MM.1S (cell line): ENCODE measurements around the gene FHL1.

Experiments
- DNase-seq: peaks from one replicate; pipeline ENCODE4 v3.0.0-alpha.2; 2015
- H2AFZ ChIP-seq: fragments of 300-600 bp; sonication (generic); 2 replicates; pipeline ENCODE4 v1.6.0; 2016; ENCODE audit warnings: antibody characterized with exemption, low read length
- H3F3A ChIP-seq: fragments of 300-600 bp; sonication (generic); 2 replicates; pipeline ENCODE4 v1.6.1; 2016; ENCODE audit warnings: mild to moderate bottlenecking, antibody characterized with exemption, low read length, moderate library complexity, mixed read lengths; ENCODE audit not compliant: insufficient read depth
- H3K27ac ChIP-seq: fragments of 300-600 bp; sonication (generic); 2 replicates; pipeline ENCODE4 v1.5.1; 2016; ENCODE audit warnings: mild to moderate bottlenecking, low read length
- H3K27me3 ChIP-seq: fragments of 300-600 bp; sonication (generic); replicated peaks from 2 replicates; pipeline ENCODE4 v1.6.0; 2016; ENCODE audit warnings: low read length; ENCODE audit not compliant: insufficient read depth
- H3K36me3 ChIP-seq: fragments of 300-600 bp; sonication (generic); replicated peaks from 2 replicates; pipeline ENCODE4 v1.6.1; 2016; ENCODE audit warnings: mild to moderate bottlenecking, low read length, mixed read lengths; ENCODE audit not compliant: insufficient read depth
- H3K4me1 ChIP-seq: fragments of 300-600 bp; sonication (generic); 2 replicates; pipeline ENCODE4 v1.6.1; 2016; ENCODE audit warnings: low read length, mixed read lengths
- H3K4me2 ChIP-seq: fragments of 300-600 bp; sonication (generic); 2 replicates; pipeline ENCODE4 v1.6.0; 2016; ENCODE audit warnings: low read depth, low read length
- H3K4me3 ChIP-seq: fragments of 300-600 bp; sonication (generic); 2 replicates; pipeline ENCODE4 v1.5.1; 2016; ENCODE audit warnings: low read length, mixed read lengths
- H3K79me2 ChIP-seq: fragments of 300-600 bp; sonication (generic); 2 replicates; pipeline ENCODE4 v1.6.1; 2016; ENCODE audit warnings: mixed run types, low read length, mixed read lengths
- H3K9ac ChIP-seq: fragments of 300-600 bp; sonication (generic); 2 replicates; pipeline ENCODE4 v1.6.1; 2016; ENCODE audit warnings: low read length, mixed read lengths
- H3K9me2 ChIP-seq: fragments of 300-600 bp; sonication (generic); replicated peaks from 2 replicates; pipeline ENCODE4 v1.6.1; 2016; ENCODE audit warnings: mild to moderate bottlenecking, low read length, mixed read lengths; ENCODE audit not compliant: insufficient read depth
- H3K9me3 ChIP-seq: fragments of 300-600 bp; sonication (generic); replicated peaks from 2 replicates; pipeline ENCODE4 v1.6.1; 2016; ENCODE audit warnings: mild to moderate bottlenecking, low read length, mixed read lengths; ENCODE audit not compliant: insufficient read depth
- H4K20me1 ChIP-seq: fragments of 300-600 bp; sonication (generic); 2 replicates; pipeline ENCODE4 v1.6.1; 2016; ENCODE audit warnings: mild to moderate bottlenecking, low read length, moderate library complexity, mixed read lengths; ENCODE audit not compliant: insufficient read depth
- EZH2 ChIP-seq: fragments of 300-600 bp; sonication (generic); optimal IDR thresholded peaks from 2 replicates; pipeline ENCODE3; 2017; ENCODE audit warnings: low read depth, mild to moderate bottlenecking, antibody characterized with exemption, low read length, mixed read lengths
- EZH2phosphoT487 ChIP-seq: fragments of 300-600 bp; sonication (generic); IDR thresholded peaks from 2 replicates; pipeline ENCODE4 v1.6.1; 2018; ENCODE audit warnings: antibody characterized with exemption, low read length
- TF ChIP-seq, protein P1 (sequence below): fragments of 300-600 bp; sonication (generic); IDR thresholded peaks from 2 replicates; pipeline ENCODE4 v1.5.1; 2016; ENCODE audit warnings: antibody characterized with exemption, low read length, mixed read lengths

The FHL1 gene

DNA sequence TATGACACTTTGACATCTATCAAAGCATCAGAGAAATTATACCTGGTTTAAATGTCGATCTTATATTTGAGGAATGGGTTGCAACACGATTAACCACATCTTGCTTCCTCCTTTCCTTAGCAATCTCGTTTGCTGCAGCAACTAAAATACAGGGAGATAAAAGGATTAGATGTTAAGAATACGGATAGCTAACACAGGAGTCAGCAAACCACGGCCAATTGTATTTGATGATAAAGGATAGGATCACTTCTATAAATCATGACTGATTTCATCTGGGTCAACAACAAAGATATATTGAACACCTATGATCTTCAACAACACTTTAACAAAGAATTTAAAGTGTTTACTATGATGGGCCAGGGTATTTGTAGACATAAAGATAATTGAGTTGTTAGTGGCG is 98.9 kb downstream of the FHL1 start:
- Histone ChIP-seq H4K20me1 (no peaks in the 10 kb centered on the region), H3F3A (no peaks in the 10 kb centered on the region), H3K79me2 (peaks cover 25% of the 10 kb centered on the region), H3K9me3 (no peaks in the 10 kb centered on the region), H3K27ac (no peak overlapping the region), H3K4me1 (no peaks in the 10 kb centered on the region), H3K36me3 (peaks cover 3% of the 10 kb centered on the region; the same call in 1 of the 2 replicates), H3K9ac (no peak overlapping the region), H3K4me2 (no peak overlapping the region), H2AFZ (no peak overlapping the region), H3K9me2 (no peaks in the 10 kb centered on the region), H3K27me3 (no peaks in the 10 kb centered on the region), H3K4me3 (no peak overlapping the region)
- no peak for DNase-seq
- no peak for TF ChIP-seq EZH2
- no peak for TF ChIP-seq EZH2phosphoT487
- TF ChIP-seq, protein P1, sequence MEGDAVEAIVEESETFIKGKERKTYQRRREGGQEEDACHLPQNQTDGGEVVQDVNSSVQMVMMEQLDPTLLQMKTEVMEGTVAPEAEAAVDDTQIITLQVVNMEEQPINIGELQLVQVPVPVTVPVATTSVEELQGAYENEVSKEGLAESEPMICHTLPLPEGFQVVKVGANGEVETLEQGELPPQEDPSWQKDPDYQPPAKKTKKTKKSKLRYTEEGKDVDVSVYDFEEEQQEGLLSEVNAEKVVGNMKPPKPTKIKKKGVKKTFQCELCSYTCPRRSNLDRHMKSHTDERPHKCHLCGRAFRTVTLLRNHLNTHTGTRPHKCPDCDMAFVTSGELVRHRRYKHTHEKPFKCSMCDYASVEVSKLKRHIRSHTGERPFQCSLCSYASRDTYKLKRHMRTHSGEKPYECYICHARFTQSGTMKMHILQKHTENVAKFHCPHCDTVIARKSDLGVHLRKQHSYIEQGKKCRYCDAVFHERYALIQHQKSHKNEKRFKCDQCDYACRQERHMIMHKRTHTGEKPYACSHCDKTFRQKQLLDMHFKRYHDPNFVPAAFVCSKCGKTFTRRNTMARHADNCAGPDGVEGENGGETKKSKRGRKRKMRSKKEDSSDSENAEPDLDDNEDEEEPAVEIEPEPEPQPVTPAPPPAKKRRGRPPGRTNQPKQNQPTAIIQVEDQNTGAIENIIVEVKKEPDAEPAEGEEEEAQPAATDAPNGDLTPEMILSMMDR: no peak

DNA sequence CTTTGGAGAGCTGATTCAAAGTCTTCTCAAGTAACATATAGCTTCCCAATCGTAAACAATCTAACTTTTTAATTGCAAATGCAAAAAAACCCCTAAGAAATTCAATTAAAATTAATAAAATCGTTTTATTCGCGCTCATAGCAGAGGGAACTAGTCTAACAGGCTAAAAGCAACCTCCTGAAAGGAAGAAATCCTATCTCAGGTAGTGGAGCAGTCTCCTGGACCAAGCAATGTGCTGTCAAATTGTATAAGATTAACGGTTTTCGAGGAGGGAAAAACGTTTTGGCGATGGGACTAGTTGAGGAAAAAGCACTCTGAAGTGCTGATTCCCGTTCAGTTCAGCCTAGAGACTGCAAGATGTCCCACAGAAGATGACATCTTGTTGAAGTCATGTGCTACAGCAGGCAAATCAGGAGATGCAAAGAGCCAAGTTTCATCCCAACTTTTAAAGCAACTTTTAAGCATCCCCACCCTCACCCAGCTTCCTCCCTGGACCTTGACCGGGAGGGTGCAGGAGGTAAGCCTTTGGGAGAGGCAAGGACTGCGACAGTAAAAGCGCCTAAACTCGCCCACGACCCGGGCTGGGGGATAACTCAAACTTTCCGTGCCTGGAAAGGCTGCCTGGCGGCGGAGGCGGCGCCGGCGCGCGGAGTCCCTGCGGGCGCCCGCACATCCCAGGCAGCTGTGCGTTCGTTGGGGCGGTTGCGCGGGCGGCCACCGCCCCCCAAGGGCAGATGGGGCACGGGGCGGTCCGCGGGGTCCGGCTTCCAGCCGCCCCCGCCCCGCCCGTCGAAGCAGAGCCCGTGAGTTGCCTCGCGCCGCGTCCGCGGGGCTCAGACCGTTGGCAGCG is 103.1 kb downstream of the FHL1 start:
- Histone ChIP-seq H3K36me3 (no peaks in the 10 kb centered on the region), H3K27ac (no peak overlapping the region), H3K9ac (peak overlapping the region; percentile 71), H3F3A (no peaks in the 10 kb centered on the region), H3K9me3 (no peaks in the 10 kb centered on the region), H3K9me2 (no peaks in the 10 kb centered on the region), H3K4me2 (peak overlapping the region; percentile 59; the same call in 1 of the 2 replicates), H3K4me1 (no peaks in the 10 kb centered on the region), H3K79me2 (peaks cover 25% of the 10 kb centered on the region), H3K4me3 (peak overlapping the region; percentile 83), H3K27me3 (no peaks in the 10 kb centered on the region), H4K20me1 (no peaks in the 10 kb centered on the region), H2AFZ (peak overlapping the region; percentile 84)
- TF ChIP-seq, protein P1: no peak
- TF ChIP-seq EZH2phosphoT487 (no peak), EZH2 (no peak)
- no peak for DNase-seq

DNA sequence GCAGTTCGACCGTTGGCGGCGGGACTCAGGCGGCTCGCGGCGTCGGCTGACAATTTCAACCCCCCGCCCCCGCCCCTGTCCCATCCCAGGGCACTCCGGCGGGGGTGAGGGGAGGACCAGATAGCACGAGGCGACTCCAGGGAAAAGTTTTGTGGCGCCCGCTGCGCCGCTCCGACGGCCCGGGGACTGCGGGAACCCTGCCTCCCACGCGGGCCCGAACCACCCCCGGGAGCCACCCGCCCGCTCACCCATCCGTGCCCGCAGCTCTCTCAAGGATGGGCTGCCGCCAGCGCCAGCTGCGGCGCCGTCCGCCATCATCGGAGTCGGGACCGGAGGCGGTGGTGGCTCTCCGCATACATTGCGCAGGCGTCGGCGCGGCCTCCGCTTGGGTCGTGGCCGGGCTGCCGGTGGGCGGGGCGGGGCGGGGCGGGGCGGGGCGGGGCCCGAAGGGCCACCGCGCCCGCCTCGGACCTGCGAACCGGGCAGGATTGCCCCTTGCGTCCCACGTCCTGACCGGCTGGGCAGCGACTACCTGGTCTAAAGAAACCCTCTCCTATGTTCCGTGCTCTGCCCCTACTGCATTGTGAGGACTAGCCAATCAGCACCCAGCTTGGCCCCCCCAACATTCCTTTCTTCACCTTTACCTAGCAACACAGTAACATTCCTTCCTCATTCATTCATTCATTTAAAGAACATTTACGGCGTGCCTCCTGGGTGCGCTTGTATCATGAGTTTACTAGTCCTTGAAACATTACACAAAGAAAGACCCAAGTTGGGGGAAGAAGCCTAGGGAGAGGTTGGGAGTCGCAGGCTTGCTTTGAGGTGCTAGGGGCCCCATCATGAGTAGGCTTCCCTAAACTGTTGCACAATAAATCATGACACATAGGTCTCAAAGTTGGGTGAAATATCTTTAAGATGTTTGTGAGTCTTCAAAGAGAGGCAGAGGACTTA is 104.0 kb downstream of the FHL1 start, which contains the start of gene MAP7D3:
Gene MAP7D3 (minus strand): TSS at position 360 of the 951 bp plus-strand sequence. CDS start 42 bp downstream, at position 318.
- Histone ChIP-seq H3K4me2 (peak within 1 kb of the TSS; percentile 59; the same call in 1 of the 2 replicates), H4K20me1 (no peaks in the 10 kb centered on the region), H3K27me3 (no peaks in the 10 kb centered on the region), H3F3A (no peaks in the 10 kb centered on the region), H3K9me3 (no peaks in the 10 kb centered on the region), H2AFZ (peak within 1 kb of the TSS; percentile 84), H3K27ac (no peak within 1 kb of the TSS), H3K9me2 (no peaks in the 10 kb centered on the region), H3K4me1 (no peaks in the 10 kb centered on the region), H3K4me3 (peak within 1 kb of the TSS; percentile 83), H3K79me2 (peaks cover 25% of the 10 kb centered on the region), H3K36me3 (no peaks in the 10 kb centered on the region), H3K9ac (peak within 1 kb of the TSS; percentile 71)
- DNase-seq: peak; percentile 71
- no peak for TF ChIP-seq EZH2phosphoT487
- no peak for TF ChIP-seq EZH2
- TF ChIP-seq, protein P1: no peak
